HG02973 (cell line): ENCODE measurements around the gene BGN.

ENCODE experiments used
- ATAC-seq: cut with Tn5 transposase; IDR thresholded peaks from one replicate; pipeline ENCODE4 v1.9.1; 2021; ENCODE audit warnings: moderate library complexity; ENCODE audit not compliant: unreplicated experiment

BGN gene

GRCh38 chrX:153502131-153502530 lies 7.4 kb downstream of the BGN start:
- no peak for ATAC-seq

- no peak for ATAC-seq
Observed at GRCh38 chrX:153502796-153503195, 8.0 kb downstream of the BGN start.

- no peak for ATAC-seq
Observed at GRCh38 chrX:153504445-153505016, 9.8 kb downstream of the BGN start.

GRCh38 chrX:153505361-153505760 lies 10.6 kb downstream of the BGN start:
- ATAC-seq: no peak

- ATAC-seq: peak; percentile 88
Observed at GRCh38 chrX:153507484-153508178, 12.9 kb downstream of the BGN start.

- no peak for ATAC-seq
Observed at GRCh38 chrX:153509592-153509991, 14.8 kb downstream of the BGN start.

GRCh38 chrX:153510383-153510782 lies 15.6 kb downstream of the BGN start:
- ATAC-seq: no peak

GRCh38 chrX:153511784-153512500 lies 17.2 kb downstream of the BGN start:
- no peak for ATAC-seq

- no peak for ATAC-seq
Observed at GRCh38 chrX:153512501-153512893, 17.7 kb downstream of the BGN start.

- ATAC-seq: no peak
Observed at GRCh38 chrX:153513265-153513664, 18.5 kb downstream of the BGN start.

GRCh38 chrX:153514259-153514658 lies 19.5 kb downstream of the BGN start:
- ATAC-seq: no peak

- ATAC-seq: no peak
Observed at GRCh38 chrX:153515435-153515834, 20.7 kb downstream of the BGN start.

GRCh38 chrX:153516073-153516472 lies 21.3 kb downstream of the BGN start:
- ATAC-seq: no peak

GRCh38 chrX:153517423-153517822 lies 22.6 kb downstream of the BGN start, which contains the start of gene ATP2B3:
Gene ATP2B3, plus strand, starts transcription at chrX:153517642. Its CDS starts 18,606 bp downstream, at chrX:153536248.
- no peak for ATAC-seq

- no peak for ATAC-seq
Observed at GRCh38 chrX:153517946-153518834, 23.4 kb downstream of the BGN start.

GRCh38 chrX:153519569-153520286 lies 24.9 kb downstream of the BGN start:
- no peak for ATAC-seq

GRCh38 chrX:153520287-153520917 lies 25.6 kb downstream of the BGN start:
- no peak for ATAC-seq

- no peak for ATAC-seq
Observed at GRCh38 chrX:153521034-153521433, 26.3 kb downstream of the BGN start.

- no peak for ATAC-seq
Observed at GRCh38 chrX:153522259-153522658, 27.5 kb downstream of the BGN start.

- ATAC-seq: no peak
Observed at GRCh38 chrX:153523269-153523668, 28.5 kb downstream of the BGN start.
